ENCODE data around the gene KIZ. TPM values are rescaled to one million over a fixed set of nuclear protein-coding genes. Genes with fewer than 3 reads are reported as not detected.

Gene KIZ
- total RNA-seq, 1 donor from 2014 or later: 42.3 TPM

GRCh38 chr20:21179757-21180156 lies 53.9 kb downstream of the KIZ start:
- TF ChIP-seq, protein P1, sequence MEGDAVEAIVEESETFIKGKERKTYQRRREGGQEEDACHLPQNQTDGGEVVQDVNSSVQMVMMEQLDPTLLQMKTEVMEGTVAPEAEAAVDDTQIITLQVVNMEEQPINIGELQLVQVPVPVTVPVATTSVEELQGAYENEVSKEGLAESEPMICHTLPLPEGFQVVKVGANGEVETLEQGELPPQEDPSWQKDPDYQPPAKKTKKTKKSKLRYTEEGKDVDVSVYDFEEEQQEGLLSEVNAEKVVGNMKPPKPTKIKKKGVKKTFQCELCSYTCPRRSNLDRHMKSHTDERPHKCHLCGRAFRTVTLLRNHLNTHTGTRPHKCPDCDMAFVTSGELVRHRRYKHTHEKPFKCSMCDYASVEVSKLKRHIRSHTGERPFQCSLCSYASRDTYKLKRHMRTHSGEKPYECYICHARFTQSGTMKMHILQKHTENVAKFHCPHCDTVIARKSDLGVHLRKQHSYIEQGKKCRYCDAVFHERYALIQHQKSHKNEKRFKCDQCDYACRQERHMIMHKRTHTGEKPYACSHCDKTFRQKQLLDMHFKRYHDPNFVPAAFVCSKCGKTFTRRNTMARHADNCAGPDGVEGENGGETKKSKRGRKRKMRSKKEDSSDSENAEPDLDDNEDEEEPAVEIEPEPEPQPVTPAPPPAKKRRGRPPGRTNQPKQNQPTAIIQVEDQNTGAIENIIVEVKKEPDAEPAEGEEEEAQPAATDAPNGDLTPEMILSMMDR (IDR thresholded peaks at IDR 0.05; ENCODE audit: borderline replicate concordance): no peak
- intact Hi-C loops (cut with micrococcal nuclease): no loop called here
- Histone ChIP-seq H3K4me1 (peaks cover 29% of the 10 kb centered on the region), H3K4me3 (no peak overlapping the region), H3K36me3 (peaks cover 3% of the 10 kb centered on the region), H3K27ac (replicated peaks) (no peak overlapping the region), H3K27me3 (ENCODE audit: low read depth) (no peaks in the 10 kb centered on the region), H3K9me3 (replicated peaks) (peaks cover 18% of the 10 kb centered on the region)
- DNase-seq: no peak

GRCh38 chr20:21180248-21180647 lies 54.4 kb downstream of the KIZ start:
- intact Hi-C loops (cut with micrococcal nuclease): no loop called here
- TF ChIP-seq, protein P1 (IDR thresholded peaks at IDR 0.05; ENCODE audit: borderline replicate concordance): no peak

DNA sequence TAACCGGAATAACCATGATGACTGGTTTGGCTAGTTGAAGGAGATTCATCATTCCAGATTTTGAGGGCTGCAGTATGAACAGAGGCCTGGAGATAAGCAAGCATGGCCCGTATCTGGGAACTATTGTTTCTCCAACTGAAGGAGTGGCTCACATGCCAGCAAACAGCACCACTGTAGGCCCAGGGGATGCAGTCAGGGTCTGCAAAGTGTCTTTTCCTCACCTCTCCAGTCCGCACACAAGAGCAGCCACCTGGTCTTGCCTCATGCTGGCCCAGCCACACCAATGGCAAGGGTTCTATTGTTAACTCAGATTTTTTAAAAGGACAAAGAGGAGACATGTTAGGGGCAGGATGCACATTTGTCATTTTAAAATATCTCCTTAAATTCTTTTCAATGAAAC lies 55.1 kb downstream of the KIZ start:
- Histone ChIP-seq H3K27me3 (ENCODE audit: low read depth) (no peaks in the 10 kb centered on the region), H3K4me1 (peaks cover 25% of the 10 kb centered on the region), H3K36me3 (peaks cover 3% of the 10 kb centered on the region), H3K4me3 (no peak overlapping the region), H3K27ac (replicated peaks) (no peak overlapping the region), H3K9me3 (replicated peaks) (peaks cover 18% of the 10 kb centered on the region)
- intact Hi-C loops (cut with micrococcal nuclease): no loop called here
- TF ChIP-seq, protein P1 (IDR thresholded peaks at IDR 0.05; ENCODE audit: borderline replicate concordance): no peak
- no peak for DNase-seq

More at GRCh38 chr20:21180248-21180647, 54.4 kb downstream of the KIZ start:
- Histone ChIP-seq H3K4me3 (no peak overlapping the region), H3K36me3 (peaks cover 3% of the 10 kb centered on the region), H3K27ac (replicated peaks) (no peak overlapping the region), H3K27me3 (ENCODE audit: low read depth) (no peaks in the 10 kb centered on the region), H3K9me3 (replicated peaks) (peaks cover 18% of the 10 kb centered on the region), H3K4me1 (peaks cover 25% of the 10 kb centered on the region)
- DNase-seq: no peak

DNA sequence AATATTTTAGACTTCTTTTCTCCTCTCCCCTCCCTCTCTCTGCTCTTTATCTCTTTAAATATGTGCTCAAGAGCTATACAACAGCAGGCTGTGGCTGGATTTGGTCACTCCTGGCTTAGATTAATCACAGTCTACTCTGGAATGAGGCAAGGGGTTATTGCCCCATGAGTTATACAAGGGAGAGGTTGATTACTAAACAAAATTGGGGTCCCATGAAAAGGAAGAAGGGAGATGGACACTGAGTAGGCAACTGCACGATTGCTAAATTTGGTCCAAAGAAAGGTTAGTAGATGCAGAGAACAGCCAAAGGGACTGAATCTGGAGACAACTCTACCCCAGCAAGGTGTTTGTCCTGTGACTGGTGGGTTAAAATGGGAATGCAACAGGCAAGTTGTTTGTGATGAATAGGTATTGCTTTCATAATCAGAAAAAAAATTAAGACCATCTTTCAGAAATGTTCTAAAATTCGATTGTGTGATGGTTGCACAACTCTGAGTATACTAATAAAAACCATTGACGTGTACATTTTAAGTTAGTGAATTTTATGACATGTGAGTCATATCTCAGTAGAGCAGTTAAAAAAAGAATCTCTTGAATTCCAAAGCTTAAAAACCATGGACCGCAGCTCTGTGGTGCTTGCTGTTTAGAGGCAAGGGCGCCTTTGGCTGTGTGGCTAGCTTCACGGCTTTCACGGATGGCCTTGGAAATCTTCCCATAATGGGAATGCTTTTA lies 57.1 kb downstream of the KIZ start:
- H3K27me3 ChIP-seq (ENCODE audit: low read depth): no peaks in the 10 kb centered on the region
- H3K4me3 ChIP-seq: no peak overlapping the region
- TF ChIP-seq, protein P1 (IDR thresholded peaks at IDR 0.05; ENCODE audit: borderline replicate concordance): no peak
- intact Hi-C loops (cut with micrococcal nuclease): no loop called here
- peak overlapping the region; percentile 13 for H3K27ac ChIP-seq (replicated peaks)
- no peak for DNase-seq
- H3K9me3 ChIP-seq (replicated peaks): peaks cover 3% of the 10 kb centered on the region
- peaks cover 25% of the 10 kb centered on the region for H3K4me1 ChIP-seq
- no peaks in the 10 kb centered on the region for H3K36me3 ChIP-seq

GRCh38 chr20:21183722-21184121 lies 57.8 kb downstream of the KIZ start:
- intact Hi-C loops (cut with micrococcal nuclease): no loop called here
- TF ChIP-seq, protein P1 (IDR thresholded peaks at IDR 0.05; ENCODE audit: borderline replicate concordance): no peak
- Histone ChIP-seq H3K27me3 (ENCODE audit: low read depth) (no peaks in the 10 kb centered on the region), H3K4me3 (no peak overlapping the region), H3K27ac (replicated peaks) (peak overlapping the region; percentile 13), H3K4me1 (peaks cover 25% of the 10 kb centered on the region), H3K36me3 (no peaks in the 10 kb centered on the region), H3K9me3 (replicated peaks) (no peaks in the 10 kb centered on the region)
- DNase-seq: no peak

Measured in left ventricle myocardium inferior (tissue), 1 donor.